Neural progenitor cell (in vitro differentiated cells): ENCODE results near the gene PDCD1LG2.

Experiments
- CTCF ChIP-seq: fragments of 200-600 bp; sonication (generic); IDR thresholded peaks from 2 replicates; pipeline ENCODE4 v1.5.1; 2017; ENCODE audit warnings: antibody characterized with exemption, mild to moderate bottlenecking
- EZH2 ChIP-seq: fragments of 200-600 bp; sonication (generic); IDR thresholded peaks from 2 replicates; pipeline ENCODE4 v1.6.1; 2017; ENCODE audit warnings: antibody characterized with exemption, mild to moderate bottlenecking, moderate library complexity
- EZH2phosphoT487 ChIP-seq: fragments of 200-600 bp; sonication (generic); IDR thresholded peaks from 2 replicates; pipeline ENCODE4 v1.6.1; 2017; ENCODE audit warnings: antibody characterized with exemption

- no peak for TF ChIP-seq EZH2
- TF ChIP-seq CTCF = no peak
- TF ChIP-seq EZH2phosphoT487 = no peak
Observed at GRCh38 chr9:5559659-5560058, 49.3 kb downstream of the PDCD1LG2 start.
